ENCODE measurements around the gene ARL3. TPM values are rescaled to one million over a fixed set of nuclear protein-coding genes. Genes with fewer than 3 reads are reported as not detected.
"Not testable (repeated sequence)": the region's sequence is repeated elsewhere in the genome, so short reads cannot be mapped to it uniquely, and the experiment has no call there.

Gene ARL3
- total RNA-seq, 1 donor from 2014 or later: 6.2 TPM

- no peak for DNase-seq (ENCODE audit: low read depth)
These were observed 24.5 kb upstream of the ARL3 start for GRCh38 chr10:102738692-102739121.

- no peak for DNase-seq (ENCODE audit: low read depth)
These were observed 20.9 kb upstream of the ARL3 start for GRCh38 chr10:102735065-102735562.

GRCh38 chr10:102732661-102733060, 18.5 kb upstream of the ARL3 start:
- DNase-seq (ENCODE audit: low read depth): no peak

GRCh38 chr10:102731222-102731800, 17.1 kb upstream of the ARL3 start:
- no peak for DNase-seq (ENCODE audit: low read depth)

- peak; percentile 90 for DNase-seq (ENCODE audit: low read depth)
These were observed 15.1 kb upstream of the ARL3 start for GRCh38 chr10:102729029-102730026.

- no peak for DNase-seq (ENCODE audit: low read depth)
These were observed 13.0 kb upstream of the ARL3 start for GRCh38 chr10:102727037-102727818.

- peak; percentile 42 for DNase-seq (ENCODE audit: low read depth)
These were observed 12.1 kb upstream of the ARL3 start for GRCh38 chr10:102726274-102726673.

- DNase-seq (ENCODE audit: low read depth): no peak
These were observed 9.8 kb upstream of the ARL3 start for GRCh38 chr10:102723989-102724388.

GRCh38 chr10:102721954-102722353, 7.8 kb upstream of the ARL3 start:
- DNase-seq (ENCODE audit: low read depth): no peak

- no peak for DNase-seq (ENCODE audit: low read depth)
These were observed 6.6 kb upstream of the ARL3 start for GRCh38 chr10:102720775-102721301.

GRCh38 chr10:102720337-102720736, 6.1 kb upstream of the ARL3 start:
- no peak for DNase-seq (ENCODE audit: low read depth)

GRCh38 chr10:102718220-102718619, 4.0 kb upstream of the ARL3 start:
- peak; percentile 48 for DNase-seq (ENCODE audit: low read depth)

- not testable (repeated sequence) for DNase-seq (ENCODE audit: low read depth)
These were observed 2.8 kb upstream of the ARL3 start for GRCh38 chr10:102716900-102717565.

GRCh38 chr10:102715880-102716279, 1.7 kb upstream of the ARL3 start:
- DNase-seq (ENCODE audit: low read depth): no peak

- DNase-seq (ENCODE audit: low read depth): no peak
These were observed 641 bp upstream of the ARL3 start, which contains the start of gene SFXN2 for GRCh38 chr10:102714621-102715455. Gene SFXN2 (plus strand): TSS chr10:102714636. CDS start chr10:102726637, 12,001 bp downstream.

GRCh38 chr10:102713539-102713813, 721 bp downstream of the ARL3 start:
- DNase-seq (ENCODE audit: low read depth): no peak

- DNase-seq (ENCODE audit: low read depth): no peak
These were observed 1.2 kb downstream of the ARL3 start for GRCh38 chr10:102712843-102713538.

GRCh38 chr10:102712089-102712488, 2.1 kb downstream of the ARL3 start:
- no peak for DNase-seq (ENCODE audit: low read depth)

GRCh38 chr10:102710609-102711008, 3.6 kb downstream of the ARL3 start:
- DNase-seq (ENCODE audit: low read depth): peak; percentile 22

All from myocyte (in vitro differentiated cells).